Measurements from ENCODE around the gene RAC3.
A peak's percentile ranks its signal among the peaks of the same experiment; 100 is the strongest.
"Not testable (repeated sequence)": the region's sequence is repeated elsewhere in the genome, so short reads cannot be mapped to it uniquely, and the experiment has no call there.

RAC3 gene

DNA sequence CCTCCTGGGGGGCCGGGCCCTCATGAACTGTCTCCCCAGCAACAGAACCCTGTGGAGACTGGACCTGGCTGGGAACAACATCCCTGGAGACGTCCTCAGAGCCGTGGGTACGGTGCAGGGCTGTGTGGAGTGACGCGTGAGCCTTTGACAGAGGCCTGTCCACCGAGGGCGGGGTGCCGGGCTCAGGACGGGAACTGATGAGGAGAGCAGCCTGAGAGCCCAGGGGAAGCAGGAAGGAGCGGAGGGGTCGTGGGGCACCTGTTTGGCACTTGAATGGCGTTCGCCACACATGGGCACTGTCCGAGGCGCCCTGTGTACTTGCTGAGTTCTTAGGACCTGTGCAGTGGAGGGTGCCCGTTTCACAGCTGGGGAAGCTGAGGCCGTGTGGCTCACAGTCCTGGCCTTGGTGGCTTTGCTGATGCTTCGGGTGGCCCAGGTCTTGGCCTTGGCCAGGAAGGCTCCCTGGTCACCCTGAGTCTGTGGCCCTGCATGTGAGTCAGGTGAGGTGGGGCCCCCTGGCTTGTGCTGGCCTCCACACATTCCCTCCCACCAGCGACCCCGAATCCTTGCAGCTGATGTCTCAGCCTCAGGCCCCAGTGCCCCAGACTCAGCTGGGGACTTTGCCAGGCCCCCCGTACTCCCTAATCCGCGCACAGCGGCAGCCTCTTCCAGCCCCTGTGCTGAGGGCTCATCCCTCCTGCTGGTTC is 5.9 kb upstream of the RAC3 start:
- DNase-seq: no peak

DNA sequence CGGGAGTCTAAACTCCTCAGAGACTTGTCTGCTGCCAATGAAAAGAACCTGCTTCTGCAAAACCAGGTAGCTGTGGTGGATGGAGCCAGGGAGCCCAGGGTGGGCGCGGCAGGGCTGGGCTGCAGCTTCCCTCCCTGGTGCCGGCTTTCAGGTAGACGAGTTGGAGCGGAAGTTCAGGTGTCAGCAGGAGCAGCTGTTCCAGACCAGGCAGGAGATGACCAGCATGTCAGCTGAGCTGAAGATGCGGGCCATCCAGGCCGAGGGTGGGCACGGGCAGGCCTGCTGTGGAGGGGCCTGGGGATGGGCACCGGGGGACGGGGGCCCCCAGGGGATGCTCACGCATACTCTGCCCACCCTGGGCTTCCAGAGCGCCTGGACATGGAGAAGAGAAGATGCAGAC is 3.2 kb upstream of the RAC3 start:
- no peak for DNase-seq

DNA sequence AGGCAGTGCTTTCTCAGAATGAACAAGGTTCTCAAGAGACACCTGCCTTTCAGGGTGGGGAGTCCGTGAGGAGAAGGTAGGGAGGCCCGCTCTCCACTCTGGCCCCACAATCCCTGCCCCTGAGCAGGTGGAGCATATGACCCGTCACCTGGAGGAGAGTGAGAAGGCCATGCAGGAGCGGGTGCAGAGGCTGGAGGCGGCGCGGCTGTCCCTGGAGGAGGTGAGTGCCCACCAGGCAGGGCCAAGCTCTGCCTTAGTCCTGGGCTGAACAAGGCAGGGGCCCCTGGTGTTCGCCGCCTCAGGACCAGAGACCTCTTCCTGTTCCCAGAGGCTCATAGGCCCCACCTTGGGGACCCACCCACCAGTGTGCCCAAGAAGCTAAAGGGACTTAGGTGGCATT is 2.5 kb upstream of the RAC3 start:
- DNase-seq: no peak

DNA sequence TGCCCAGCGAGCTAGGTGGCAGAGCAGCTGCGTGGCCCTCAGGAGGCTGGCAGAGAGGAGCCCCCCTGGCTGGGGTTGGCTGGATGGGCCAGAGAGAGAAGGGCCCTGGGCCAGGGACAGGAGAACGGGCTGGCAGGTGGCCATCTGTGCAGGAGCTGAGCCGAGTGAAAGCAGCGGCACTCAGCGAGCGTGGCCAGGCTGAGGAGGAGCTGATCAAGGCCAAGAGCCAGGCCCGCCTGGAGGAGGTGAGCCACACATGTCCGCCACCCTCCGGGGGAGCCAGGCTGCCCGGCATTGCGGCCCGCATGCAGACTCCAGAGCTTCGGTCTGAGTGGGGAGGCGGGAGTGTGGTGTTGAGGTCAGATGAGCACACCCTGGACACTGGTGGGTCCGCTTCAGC is 2.1 kb upstream of the RAC3 start:
- DNase-seq: no peak

DNA sequence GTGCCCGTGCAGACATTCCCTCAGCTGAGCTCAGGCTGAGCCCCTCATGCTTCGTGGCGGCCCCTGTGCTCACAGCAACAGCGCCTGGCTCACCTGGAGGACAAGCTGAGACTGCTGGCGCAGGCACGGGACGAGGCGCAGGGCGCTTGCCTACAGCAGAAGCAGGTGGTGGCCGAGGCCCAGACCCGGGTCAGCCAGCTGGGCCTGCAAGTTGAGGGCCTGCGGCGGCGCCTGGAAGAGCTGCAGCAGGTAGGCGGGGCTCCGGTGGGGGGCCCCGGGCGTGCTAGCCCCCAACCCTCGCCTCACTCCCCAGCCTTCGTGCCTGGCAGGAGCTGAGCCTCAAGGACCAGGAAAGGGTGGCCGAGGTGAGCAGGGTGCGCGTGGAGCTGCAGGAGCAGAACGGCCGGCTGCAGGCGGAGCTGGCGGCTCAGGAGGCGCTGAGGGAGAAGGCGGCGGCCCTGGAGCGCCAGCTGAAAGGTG is 1.4 kb upstream of the RAC3 start:
- no peak for DNase-seq

DNA sequence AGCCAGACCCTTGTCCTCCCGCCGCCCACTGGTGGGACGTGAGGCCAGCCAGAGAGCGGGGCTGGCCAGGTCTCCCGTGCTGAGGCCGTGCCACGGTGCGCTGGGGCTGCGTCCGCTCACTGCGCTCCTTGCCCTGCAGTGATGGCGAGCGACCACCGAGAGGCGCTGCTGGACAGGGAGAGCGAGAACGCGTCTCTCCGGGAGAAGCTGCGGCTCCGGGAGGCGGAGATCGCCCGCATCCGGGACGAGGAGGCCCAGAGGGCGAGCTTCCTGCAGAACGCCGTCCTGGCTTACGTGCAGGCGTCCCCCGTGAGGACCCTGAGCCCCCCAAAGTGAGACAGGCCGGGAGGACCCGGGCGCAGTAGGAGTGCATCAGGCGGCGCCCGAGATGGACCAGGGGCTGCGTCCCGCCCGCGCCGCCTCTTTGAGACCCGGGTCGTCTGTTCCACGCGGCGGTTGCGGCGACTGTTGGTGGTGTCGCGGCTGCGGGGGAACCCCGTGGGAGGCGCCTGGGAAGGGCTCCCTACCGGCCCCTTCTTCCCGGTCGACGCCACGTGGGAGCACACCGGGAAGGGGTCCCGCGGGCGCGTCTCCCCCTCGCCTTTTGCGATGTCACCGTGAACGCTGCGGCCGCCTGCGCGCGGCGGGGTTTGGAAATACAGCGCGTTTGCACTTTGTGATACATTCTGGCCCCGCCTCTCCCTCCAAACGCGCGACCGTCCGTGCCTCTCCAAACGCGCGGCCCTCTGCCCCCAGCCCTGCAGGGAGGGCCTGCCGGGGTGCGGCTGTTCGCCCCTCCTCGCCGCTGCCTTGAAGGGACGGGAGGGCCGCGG is 792 bp upstream of the RAC3 start:
- DNase-seq: no peak

DNA sequence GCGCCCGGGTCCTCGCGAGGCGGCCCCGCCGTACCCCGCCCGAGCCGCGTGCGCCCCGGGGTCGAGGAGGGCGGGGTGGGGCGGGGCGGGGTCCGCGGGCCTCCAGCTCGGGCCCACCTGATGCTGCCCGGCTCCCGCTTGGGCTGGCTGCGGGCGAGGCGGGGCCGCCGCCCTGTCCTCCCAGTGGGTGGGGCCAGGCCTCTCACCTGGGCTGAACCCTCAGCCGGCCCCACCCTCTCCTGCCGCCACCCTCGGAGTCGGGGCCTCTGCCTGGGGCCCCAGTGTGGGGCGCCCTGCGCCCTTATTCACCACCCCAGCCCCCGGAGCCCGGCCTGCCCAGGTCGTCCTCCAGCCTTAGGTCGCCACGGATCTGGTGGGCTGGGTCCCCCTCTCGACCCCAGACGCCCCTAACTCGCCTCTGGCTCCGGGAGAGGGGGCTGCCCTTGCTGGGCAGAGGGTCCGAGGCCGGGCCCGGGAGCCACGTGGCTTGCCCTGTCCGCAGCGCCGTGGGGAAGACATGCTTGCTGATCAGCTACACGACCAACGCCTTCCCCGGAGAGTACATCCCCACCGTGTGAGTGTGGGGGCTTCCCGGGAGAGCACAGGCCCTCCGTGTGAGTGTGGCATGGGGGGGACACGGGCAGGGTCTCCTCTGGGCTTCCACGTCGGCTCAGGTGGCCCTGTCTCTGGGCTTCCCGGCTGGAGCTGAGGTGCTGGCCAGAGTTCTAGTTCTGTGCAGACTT is 578 bp downstream of the RAC3 start:
- DNase-seq: no peak

DNA sequence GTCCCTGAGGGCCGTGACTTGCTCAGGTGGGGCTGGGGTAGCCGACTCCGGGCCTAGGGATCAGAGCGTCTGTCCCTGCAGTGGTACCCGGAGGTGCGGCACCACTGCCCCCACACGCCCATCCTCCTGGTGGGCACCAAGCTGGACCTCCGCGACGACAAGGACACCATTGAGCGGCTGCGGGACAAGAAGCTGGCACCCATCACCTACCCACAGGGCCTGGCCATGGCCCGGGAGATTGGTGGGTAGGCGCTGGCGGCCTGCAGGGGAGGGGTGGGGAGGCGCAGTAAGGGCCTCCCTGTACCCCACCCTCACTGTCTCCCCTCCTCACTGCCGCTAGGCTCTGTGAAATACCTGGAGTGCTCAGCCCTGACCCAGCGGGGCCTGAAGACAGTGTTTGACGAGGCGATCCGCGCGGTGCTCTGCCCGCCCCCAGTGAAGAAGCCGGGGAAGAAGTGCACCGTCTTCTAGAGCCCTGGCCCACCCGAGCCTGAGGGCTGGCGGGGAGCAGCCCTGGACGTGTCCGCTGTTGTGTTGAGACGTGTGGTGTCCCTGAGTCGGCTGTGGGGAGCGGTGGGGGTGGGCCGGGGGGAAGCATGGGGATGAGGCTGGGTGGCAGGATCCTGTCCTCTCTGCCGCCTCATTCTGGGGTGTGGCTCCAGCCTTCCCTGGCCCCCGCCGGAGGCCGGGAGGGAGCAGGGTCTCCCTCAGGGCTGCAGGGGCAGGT is 2.0 kb downstream of the RAC3 start:
- DNase-seq: no peak

DNA sequence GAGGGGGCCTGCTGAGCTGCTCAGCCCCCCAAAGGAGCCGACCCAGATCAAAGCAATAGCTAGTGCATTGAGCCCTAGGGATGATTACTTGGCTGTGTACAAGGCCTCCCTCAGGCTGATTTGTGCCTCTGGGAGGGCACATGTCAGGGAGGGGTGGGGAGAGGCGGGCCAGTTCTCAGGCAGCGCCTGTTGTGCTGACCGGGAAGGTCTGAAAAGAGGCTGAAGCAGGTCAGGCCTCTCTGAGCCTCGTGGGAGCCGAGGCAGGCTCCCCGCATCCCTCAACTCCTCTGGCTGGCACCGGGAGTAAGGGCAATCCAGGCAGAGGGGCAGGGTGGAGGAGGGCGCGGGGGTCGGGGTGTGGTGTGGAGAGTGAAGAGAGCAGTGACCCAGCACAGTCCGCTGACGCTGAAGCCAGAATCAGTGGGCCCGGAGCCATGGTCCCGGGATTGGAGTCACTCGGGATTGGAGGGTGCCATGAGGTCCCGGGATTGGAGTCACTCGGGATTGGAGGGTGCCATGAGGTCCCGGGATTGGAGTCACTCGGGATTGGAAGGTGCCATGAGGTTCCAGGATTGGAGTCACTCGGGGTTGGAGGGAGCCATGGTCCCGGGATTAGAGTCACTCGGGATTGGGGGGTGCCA is 3.0 kb downstream of the RAC3 start:
- DNase-seq: no peak

DNA sequence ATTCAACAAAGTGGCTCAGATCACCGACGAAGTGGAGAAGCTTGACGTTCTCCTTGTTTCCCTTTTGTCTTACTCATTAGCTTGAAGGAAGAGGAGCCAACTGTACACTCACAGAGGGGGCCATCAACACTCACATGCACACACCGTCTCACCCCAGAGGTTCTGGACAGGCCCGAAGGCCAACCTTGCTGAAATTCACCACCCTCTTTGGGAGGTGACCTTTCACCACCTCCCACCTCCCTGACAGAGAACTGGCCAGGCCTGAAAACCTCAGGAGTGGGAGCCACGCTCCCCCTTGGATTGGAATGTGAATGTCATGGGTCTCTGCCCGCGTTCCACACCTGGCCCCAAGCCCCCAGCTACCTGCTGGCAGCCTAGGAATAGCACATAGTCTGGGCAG is 4.0 kb downstream of the RAC3 start:
- no peak for DNase-seq

DNA sequence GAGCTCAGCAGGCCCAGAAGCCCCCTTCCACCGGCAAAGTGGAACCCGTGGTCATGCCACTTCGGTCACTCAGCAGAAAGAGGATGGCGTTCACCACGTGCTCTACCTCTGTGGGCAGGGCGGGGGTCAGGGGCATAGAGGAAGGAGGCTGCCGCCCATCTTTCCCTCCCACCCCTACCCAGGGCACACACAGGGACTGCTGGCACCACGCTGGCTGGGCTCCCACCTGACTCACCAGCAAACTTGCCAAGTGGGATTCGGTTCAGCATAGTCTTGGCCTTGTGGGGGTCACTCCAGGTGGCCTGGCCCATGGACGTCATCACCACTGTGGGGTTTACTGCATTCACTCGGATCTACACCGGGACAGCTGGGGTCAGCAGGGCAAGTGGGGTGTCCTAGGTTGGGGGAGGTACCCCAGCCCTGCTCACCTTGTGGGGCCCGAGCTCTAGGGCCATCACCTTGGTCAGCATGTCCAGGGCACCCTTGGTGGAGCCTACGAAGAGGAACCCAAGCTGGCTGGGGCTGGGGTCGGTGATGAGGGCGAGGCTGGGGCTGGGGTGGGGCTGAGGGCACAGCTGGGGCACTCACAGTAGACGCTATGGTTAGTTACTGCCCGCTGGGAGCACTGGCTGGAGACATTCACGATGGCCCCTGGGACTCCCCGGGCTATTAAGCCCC is 4.6 kb downstream of the RAC3 start:
- DNase-seq: no peak

DNA sequence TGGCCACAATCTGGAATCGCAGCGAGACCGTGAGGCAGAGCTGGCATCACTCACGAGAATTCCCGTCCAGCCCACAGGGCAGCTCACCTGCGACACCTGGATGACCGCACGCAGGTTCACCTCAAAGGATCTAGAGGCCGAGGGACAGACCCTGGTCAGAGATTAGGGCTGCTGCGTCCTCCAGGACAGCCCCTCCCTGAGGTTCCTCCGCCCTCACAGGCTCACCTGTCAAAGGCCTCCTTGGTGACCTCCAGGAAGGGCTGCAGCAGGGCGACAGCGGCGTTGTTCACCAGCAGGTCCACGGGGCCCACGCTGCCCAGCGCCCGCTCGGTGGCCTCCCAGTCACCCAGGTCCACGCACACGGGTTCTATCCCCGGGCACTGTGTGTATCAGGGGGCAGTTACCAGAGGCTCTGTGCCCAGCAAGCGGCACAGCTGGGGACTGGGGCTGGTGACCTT is 5.2 kb downstream of the RAC3 start:
- no peak for DNase-seq

DNA sequence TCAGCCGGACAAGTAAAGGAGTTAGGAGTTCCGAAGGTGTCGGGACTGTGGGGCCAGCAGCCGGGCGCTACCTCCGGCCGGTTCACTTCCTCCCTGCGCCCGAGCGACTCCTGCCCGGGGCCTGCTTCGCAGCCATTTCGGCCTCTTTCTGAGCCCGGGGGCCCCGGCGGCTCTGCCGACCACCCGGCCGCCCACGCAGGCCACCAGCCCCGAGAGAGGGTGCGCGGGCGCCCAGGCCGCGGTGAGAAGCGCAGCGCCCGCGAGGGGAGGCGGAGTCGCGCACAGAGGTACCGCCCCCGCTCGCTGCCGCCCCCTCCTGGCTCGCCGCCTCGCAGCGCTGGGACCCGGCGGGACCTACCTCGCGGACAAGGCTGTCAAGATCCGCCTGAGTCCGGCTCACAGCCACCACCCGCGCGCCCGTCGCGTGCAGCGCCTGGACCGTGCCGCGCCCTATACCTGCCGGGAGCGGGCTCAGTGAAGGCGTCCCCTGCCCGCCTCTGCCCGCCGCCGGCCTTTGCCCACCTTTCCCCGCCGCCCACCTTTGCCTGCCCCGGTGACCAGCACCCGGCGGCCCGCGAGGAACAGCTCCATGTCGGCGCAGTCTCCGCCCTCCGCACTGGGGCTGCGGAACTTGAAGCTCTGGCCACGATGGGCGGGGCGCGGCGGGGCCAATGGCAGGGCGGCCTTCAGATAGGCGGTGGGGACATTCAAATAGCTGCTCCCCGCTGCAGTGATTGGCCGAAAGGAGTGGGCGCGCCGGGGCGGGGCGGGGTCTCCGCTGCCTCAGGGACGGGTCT is 5.8 kb downstream of the RAC3 start, which contains the start of gene DCXR:
DCXR (minus strand) TSS at position 606 of the 797 bp plus-strand sequence; CDS start at position 591, 15 bp downstream.
- DNase-seq: peak; percentile 96

DNA sequence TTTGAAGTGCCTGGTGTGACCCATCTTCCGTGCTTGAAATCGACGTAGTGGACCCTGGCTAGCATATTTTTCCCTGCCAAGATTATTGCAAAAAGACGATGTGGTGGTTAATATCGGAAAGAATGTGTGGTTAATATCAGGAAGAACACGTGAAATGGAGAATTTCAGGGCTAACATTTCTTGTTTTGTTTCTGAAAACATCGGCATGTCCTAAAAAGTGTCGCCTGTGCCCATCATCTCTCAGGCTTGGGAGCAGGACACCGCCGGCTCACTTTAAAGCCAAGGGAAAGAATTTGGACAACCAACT is 6.4 kb downstream of the RAC3 start:
- DNase-seq: no peak

DNA sequence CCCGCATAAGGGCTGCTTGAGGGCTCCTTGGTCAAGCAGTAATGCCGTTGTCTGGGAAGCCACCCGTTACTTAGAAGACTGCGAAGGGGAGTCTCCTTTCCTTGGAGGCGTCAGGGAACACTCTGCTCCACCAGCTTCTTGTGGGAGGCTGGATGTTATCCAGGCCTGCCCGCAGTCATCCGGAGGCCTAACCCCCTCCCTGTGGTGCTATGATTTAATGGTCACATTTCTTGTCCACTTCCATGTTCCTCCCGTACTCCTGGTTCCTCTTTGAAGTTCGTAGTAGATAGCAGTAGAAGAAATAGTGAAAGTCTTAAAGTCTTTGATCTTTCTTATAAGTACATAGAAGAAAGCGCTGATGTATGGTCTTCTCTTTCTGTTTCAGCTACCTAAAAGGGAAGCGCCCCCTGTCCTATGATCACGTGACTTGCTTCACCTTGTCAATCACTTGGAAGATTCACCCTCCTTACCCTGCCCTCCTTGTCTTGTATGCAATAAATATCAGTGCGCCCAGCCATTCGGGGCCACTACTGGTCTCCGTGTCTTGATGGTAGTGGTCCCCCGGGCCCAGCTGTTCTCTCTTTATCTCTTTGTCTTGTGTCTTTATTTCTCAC is 7.4 kb downstream of the RAC3 start:
- DNase-seq: not testable (repeated sequence)

DNA sequence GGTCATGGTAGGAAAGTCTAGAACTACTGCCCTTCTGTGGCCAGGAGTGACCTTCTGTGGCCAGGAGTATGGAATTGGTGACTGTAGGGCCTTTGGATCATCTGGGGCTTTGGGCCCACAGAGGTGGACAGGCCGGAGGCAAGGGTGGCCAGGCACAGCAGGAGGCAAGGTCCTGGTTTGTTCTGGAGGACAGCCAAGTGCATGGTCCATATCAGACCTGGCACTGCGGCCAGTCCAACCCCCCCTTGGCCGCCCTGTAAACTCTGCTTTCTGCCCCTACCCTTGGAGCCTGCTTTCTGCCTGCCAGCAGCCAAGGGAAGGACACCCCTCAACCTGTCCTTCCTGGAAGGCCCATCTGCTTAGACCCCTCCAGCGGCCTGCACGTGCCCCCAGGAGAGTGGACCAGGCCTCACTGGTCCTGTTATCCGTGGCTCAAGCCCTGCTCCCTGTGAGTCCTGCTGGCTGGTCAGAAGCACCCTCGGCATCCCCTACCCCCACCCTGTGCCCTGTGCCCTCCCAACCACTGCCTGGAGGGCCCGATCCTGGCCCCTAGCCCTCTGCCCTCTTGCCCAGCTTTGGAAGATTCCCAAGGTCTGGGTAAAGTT is 8.3 kb downstream of the RAC3 start:
- DNase-seq: no peak

DNA sequence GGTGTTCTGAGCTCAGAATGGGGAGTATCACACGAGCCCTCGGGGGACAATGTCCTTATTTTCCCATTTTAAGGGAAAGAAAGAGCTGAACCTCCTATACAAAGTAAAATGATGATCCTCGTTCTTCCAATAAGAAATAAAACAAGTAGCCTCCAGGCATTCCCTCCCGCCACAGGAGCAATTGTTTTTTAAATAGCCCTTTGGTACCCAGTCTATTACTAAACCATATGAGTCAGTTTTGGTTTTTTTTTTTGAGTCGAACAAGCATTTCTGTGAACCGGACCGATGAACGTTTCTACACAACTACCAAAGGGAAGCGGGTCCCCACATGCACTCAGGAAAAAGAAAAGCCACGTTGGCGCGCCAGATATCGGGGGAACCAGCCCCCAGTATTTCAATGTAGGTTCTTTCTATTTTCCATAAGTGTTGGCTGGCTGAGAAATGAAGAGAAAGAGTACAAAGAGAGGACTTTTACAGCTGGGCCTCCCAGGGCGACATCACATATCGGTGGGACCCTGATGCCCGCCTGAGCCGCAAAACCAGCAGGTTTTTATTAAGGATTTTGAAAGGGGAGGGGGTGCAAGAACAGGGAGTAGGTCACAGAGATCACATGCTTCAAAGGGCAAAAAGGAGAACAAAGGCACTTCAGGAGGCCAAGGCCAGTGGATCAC is 9.8 kb downstream of the RAC3 start:
- DNase-seq: no peak

DNA sequence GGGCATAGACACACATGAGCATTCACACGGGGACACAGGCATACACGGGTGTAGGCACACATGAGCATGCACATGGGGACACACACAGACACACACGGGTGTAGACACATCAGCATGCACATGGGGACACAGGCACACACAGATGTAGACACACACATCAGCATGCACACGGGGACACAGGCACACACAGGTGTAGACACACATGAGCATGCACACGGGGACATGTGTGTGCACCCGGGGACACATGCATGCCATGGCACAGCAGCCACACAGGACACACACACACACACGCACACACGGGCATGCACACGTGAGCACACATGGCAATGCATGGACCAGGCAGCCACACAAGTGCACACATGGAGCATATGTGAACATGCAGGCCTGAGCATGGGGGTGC is 11.2 kb downstream of the RAC3 start:
- no peak for DNase-seq

DNA sequence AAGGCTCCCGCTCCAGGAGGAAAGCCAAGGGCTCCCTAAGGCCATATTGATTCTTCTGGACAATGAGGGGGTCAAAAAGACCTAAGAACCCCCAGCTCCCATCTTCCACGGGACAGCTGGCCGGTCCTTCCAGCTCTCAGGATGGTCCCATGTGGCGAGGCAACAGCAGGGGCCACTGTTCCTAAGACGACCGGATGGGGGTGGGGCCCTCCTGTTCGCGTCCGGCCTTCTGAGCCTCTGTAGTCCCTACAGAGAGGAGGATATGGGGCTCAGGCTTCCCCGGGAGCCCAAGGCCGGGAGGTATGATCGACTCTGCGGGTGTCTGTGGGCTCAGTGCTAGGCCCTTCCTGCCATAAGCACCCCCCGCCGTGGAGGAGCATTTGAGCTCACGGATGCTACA is 12.0 kb downstream of the RAC3 start:
- no peak for DNase-seq

All from NK-92 treated with Interleukin-12 subunit alpha and Interleukin-12 subunit beta, amount 100 ng/mL, for 24 hours (cell line).